HepG2 (cell line): ENCODE measurements around the gene NFS1. TPM values are rescaled to one million over a fixed set of nuclear protein-coding genes. Genes with fewer than 3 reads are reported as not detected.

Experiments
- ATF7 ChIP-seq, 2 experiments: fragments of 450-650 bp in 1 of 2; sonication (generic) in 1 of 2; formaldehyde crosslinking in 1 of 2; IDR thresholded peaks; 2 replicates each; pipeline versions ENCODE4 v1.4.0 to v1.6.1; 2016 to 2020; ENCODE audit warnings: antibody characterized with exemption in 1 of 2, mild to moderate bottlenecking in 1 of 2, missing genetic modification reagents in 1 of 2
- CREB1 ChIP-seq, 2 experiments: fragments of 450-650 bp in 1 of 2; IDR thresholded peaks; 2 replicates each; pipeline ENCODE4 v1.6.1; 2016 to 2017; ENCODE audit warnings: control low read depth in 1 of 2, mild to moderate bottlenecking in 1 of 2, missing compliant biosample characterization in 1 of 2, missing genetic modification characterization in 1 of 2
- KAT7 ChIP-seq: IDR thresholded peaks from 2 replicates; pipeline ENCODE4 v1.6.1; 2018; ENCODE audit warnings: borderline replicate concordance, missing compliant biosample characterization
- MXI1 ChIP-seq: IDR thresholded peaks from 3 replicates; pipeline ENCODE4 v1.6.1; 2012; ENCODE audit warnings: low read depth, low read length, inconsistent platforms, borderline replicate concordance
- PAF1 ChIP-seq: IDR thresholded peaks from 2 replicates; pipeline ENCODE4 v1.6.1; 2016; ENCODE audit warnings: missing genetic modification reagents, missing compliant biosample characterization
- RBM22 ChIP-seq: fragments of 200-400 bp; formaldehyde crosslinking; optimal IDR thresholded peaks from 2 replicates; pipeline ENCODE3; 2017; ENCODE audit warnings: mild to moderate bottlenecking, low read length, moderate library complexity
- SIN3A ChIP-seq: IDR thresholded peaks from 2 replicates; pipeline ENCODE4 v1.6.1; 2011; ENCODE audit warnings: low read depth, mild to moderate bottlenecking, control low read depth, low read length, borderline replicate concordance
- ZBTB3 ChIP-seq: sonication (generic); formaldehyde crosslinking; IDR thresholded peaks from 2 replicates; pipeline ENCODE4 v1.4.0; 2020; ENCODE audit warnings: low read depth, mild to moderate bottlenecking, moderate library complexity, missing genetic modification reagents, borderline replicate concordance
- ZBTB38 ChIP-seq: sonication (generic); formaldehyde crosslinking; IDR thresholded peaks from 2 replicates; pipeline ENCODE4 v1.5.1; 2020; ENCODE audit warnings: mild to moderate bottlenecking, missing genetic modification reagents
- ZC3H4 ChIP-seq: sonication (generic); formaldehyde crosslinking; IDR thresholded peaks from 2 replicates; pipeline ENCODE4 v1.4.0; 2020; ENCODE audit warnings: missing genetic modification reagents, borderline replicate concordance
- ZNF670 ChIP-seq: sonication (generic); formaldehyde crosslinking; IDR thresholded peaks from 2 replicates; pipeline ENCODE4 v1.8.0; 2022; ENCODE audit warnings: mild to moderate bottlenecking, missing genetic modification reagents, borderline replicate concordance
- ZNF841 ChIP-seq: sonication (generic); formaldehyde crosslinking; IDR thresholded peaks from 2 replicates; pipeline ENCODE4 v1.8.1; 2023; ENCODE audit warnings: missing genetic modification reagents, borderline replicate concordance
- polyA plus RNA-seq, 8 experiments: library from polyadenylated mRNA; depleted of rRNA in 3 of 8; stranded (reverse) in 7 of 8; unstranded in 1 of 8; fragments of >200 nt; fragmentation: Illumina TruSeq in 4 of 8; extraction: Trizol in 4 of 8; gene quantifications; 2 replicates each; pipeline versions ENCODE4 v1.2.1 to v1.2.3, GENCODE V29; 2011 to 2016; ENCODE audit warnings: low read depth in 4 of 8, missing spikeins in 1 of 8, mixed read lengths in 1 of 8; ENCODE audit not compliant: insufficient read depth in 1 of 8
- total RNA-seq, 5 experiments: library from RNA; depleted of rRNA; stranded (reverse); fragments of >200 nt; fragmentation: Illumina TruSeq; extraction: Trizol; gene quantifications; 2 replicates each; pipeline ENCODE4 v1.2.3, GENCODE V29; 2016; ENCODE audit warnings: low read depth in 1 of 5
- TF ChIP-seq, protein P1 (sequence below): sonication (generic); formaldehyde crosslinking; IDR thresholded peaks from 2 replicates; pipeline ENCODE4 v1.5.0; 2020; ENCODE audit warnings: mild to moderate bottlenecking, missing genetic modification reagents, borderline replicate concordance
- TF ChIP-seq, protein P2 (sequence below): IDR thresholded peaks from 2 replicates; pipeline ENCODE4 v1.6.1; 2018; ENCODE audit warnings: missing genetic modification reagents
- TF ChIP-seq, protein P3 (sequence below): IDR thresholded peaks from 2 replicates; pipeline ENCODE4 v1.6.1; 2016; ENCODE audit warnings: low read depth
- TF ChIP-seq, protein P4 (sequence below): sonication (generic); formaldehyde crosslinking; IDR thresholded peaks from 2 replicates; pipeline ENCODE4 v1.4.0; 2020; ENCODE audit warnings: missing genetic modification reagents, mild to moderate bottlenecking, borderline replicate concordance

The NFS1 gene
- total and polyA plus RNA-seq, 2 of the 13 experiments (the other 11 are each of a cell fraction or from before 2014, with no cell fraction given), result 65.9 to 88.1 TPM

DNA sequence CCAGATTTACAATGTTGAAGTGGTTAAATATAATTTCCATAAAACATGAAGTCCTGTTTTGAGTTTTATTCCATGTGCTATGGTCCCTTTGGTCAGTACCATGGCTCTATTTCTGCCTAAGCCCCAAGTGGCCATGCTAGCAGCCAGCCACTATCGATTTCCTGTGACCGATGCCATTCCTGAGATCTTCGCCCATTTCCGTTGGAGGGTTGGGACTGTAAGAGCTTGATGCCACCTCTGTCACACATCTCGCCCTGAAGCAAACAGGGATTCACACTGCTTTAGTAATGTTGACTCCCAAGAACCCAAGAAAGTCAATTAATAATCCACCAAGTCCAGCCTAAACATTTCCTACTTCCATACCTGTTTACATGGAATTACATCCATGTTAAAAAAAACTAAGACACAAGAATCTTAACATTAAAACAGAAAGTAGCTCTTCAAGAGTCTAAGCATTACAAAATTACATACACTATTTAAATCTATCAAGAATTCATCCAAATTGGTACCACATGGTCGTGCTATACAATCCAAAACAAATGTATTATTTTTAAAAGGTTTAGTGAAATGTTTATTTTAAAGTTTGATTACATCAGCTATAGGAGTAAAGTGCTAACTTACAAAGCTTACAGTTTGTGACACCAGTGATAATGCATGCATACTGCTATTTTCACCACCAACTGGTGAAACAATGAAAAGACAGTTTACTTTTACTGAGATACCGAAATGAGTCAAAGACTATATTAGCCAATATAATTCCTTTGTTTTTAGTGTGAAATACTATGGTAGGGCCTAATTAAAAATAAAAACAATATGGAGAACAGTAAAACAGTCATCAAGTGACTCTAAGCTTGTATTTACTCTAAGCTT is 40.4 kb upstream of the NFS1 start (continued):
- TF ChIP-seq, protein P1, sequence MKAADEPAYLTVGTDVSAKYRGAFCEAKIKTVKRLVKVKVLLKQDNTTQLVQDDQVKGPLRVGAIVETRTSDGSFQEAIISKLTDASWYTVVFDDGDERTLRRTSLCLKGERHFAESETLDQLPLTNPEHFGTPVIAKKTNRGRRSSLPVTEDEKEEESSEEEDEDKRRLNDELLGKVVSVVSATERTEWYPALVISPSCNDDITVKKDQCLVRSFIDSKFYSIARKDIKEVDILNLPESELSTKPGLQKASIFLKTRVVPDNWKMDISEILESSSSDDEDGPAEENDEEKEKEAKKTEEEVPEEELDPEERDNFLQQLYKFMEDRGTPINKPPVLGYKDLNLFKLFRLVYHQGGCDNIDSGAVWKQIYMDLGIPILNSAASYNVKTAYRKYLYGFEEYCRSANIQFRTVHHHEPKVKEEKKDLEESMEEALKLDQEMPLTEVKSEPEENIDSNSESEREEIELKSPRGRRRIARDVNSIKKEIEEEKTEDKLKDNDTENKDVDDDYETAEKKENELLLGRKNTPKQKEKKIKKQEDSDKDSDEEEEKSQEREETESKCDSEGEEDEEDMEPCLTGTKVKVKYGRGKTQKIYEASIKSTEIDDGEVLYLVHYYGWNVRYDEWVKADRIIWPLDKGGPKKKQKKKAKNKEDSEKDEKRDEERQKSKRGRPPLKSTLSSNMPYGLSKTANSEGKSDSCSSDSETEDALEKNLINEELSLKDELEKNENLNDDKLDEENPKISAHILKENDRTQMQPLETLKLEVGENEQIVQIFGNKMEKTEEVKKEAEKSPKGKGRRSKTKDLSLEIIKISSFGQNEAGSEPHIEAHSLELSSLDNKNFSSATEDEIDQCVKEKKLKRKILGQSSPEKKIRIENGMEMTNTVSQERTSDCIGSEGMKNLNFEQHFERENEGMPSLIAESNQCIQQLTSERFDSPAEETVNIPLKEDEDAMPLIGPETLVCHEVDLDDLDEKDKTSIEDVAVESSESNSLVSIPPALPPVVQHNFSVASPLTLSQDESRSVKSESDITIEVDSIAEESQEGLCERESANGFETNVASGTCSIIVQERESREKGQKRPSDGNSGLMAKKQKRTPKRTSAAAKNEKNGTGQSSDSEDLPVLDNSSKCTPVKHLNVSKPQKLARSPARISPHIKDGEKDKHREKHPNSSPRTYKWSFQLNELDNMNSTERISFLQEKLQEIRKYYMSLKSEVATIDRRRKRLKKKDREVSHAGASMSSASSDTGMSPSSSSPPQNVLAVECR (CRISPR knock-in tag), result peak; percentile 51; the same call in 1 of the 2 replicates
- TF ChIP-seq ZC3H4 (CRISPR knock-in tag) (peak; percentile 61), CREB1 (IDR thresholded peaks at IDR 0.05) (no peak), CREB1 (CRISPR knock-in tag; IDR thresholded peaks at IDR 0.05) (0 out of 2 replicates have a peak, but pooled peaks have one; percentile 19), ATF7 (IDR thresholded peaks at IDR 0.05) (no peak), ATF7 (CRISPR knock-in tag; IDR thresholded peaks at IDR 0.05) (no peak), KAT7 (peak; percentile 20; the same call in 1 of the 2 replicates), RBM22 (peak; percentile 97), ZNF841 (CRISPR knock-in tag) (no peak), MXI1 (0 out of 3 replicates have a peak, but pooled peaks have one; percentile 3), SIN3A (0 out of 2 replicates have a peak, but pooled peaks have one; percentile 42), ZBTB38 (CRISPR knock-in tag) (peak; percentile 94), PAF1 (CRISPR knock-in tag) (peak; percentile 70; the same call in 1 of the 2 replicates), ZNF670 (CRISPR knock-in tag) (peak; percentile 74; the same call in 1 of the 2 replicates), ZBTB3 (no peak)
- TF ChIP-seq, protein P2, sequence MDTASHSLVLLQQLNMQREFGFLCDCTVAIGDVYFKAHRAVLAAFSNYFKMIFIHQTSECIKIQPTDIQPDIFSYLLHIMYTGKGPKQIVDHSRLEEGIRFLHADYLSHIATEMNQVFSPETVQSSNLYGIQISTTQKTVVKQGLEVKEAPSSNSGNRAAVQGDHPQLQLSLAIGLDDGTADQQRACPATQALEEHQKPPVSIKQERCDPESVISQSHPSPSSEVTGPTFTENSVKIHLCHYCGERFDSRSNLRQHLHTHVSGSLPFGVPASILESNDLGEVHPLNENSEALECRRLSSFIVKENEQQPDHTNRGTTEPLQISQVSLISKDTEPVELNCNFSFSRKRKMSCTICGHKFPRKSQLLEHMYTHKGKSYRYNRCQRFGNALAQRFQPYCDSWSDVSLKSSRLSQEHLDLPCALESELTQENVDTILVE, result peak; percentile 44; the same call in 1 of the 2 replicates
- TF ChIP-seq, protein P3, sequence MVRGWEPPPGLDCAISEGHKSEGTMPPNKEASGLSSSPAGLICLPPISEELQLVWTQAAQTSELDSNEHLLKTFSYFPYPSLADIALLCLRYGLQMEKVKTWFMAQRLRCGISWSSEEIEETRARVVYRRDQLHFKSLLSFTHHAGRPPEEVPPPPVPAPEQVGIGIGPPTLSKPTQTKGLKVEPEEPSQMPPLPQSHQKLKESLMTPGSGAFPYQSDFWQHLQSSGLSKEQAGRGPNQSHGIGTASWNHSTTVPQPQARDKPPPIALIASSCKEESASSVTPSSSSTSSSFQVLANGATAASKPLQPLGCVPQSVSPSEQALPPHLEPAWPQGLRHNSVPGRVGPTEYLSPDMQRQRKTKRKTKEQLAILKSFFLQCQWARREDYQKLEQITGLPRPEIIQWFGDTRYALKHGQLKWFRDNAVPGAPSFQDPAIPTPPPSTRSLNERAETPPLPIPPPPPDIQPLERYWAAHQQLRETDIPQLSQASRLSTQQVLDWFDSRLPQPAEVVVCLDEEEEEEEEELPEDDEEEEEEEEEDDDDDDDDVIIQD (CRISPR knock-in tag), result peak; percentile 89
- TF ChIP-seq, protein P4, sequence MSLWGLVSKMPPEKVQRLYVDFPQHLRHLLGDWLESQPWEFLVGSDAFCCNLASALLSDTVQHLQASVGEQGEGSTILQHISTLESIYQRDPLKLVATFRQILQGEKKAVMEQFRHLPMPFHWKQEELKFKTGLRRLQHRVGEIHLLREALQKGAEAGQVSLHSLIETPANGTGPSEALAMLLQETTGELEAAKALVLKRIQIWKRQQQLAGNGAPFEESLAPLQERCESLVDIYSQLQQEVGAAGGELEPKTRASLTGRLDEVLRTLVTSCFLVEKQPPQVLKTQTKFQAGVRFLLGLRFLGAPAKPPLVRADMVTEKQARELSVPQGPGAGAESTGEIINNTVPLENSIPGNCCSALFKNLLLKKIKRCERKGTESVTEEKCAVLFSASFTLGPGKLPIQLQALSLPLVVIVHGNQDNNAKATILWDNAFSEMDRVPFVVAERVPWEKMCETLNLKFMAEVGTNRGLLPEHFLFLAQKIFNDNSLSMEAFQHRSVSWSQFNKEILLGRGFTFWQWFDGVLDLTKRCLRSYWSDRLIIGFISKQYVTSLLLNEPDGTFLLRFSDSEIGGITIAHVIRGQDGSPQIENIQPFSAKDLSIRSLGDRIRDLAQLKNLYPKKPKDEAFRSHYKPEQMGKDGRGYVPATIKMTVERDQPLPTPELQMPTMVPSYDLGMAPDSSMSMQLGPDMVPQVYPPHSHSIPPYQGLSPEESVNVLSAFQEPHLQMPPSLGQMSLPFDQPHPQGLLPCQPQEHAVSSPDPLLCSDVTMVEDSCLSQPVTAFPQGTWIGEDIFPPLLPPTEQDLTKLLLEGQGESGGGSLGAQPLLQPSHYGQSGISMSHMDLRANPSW (CRISPR knock-in tag), result no peak
